Daoy (cell line): ENCODE results near the gene NELL1. TPM values are rescaled to one million over a fixed set of nuclear protein-coding genes. Genes with fewer than 3 reads are reported as not detected.
"Not testable (repeated sequence)": the region's sequence is repeated elsewhere in the genome, so short reads cannot be mapped to it uniquely, and the experiment has no call there.

Source experiments
- DNase-seq: peaks from one replicate; pipeline ENCODE4 v3.0.0-alpha.2; 2015; ENCODE audit warnings: low read depth
- total RNA-seq: library from RNA; depleted of rRNA; stranded (reverse); fragments of >200 nt; shearing (Covaris generic); gene quantifications from 2 replicates; pipeline ENCODE4 v1.2.3, GENCODE V29; 2014

The NELL1 gene
- total RNA-seq, 1 experiment from 2014 or later: not detected

- DNase-seq: no peak
Observed at GRCh38 chr11:20762980-20763379, 93.6 kb downstream of the NELL1 start.

- DNase-seq: no peak
Observed at GRCh38 chr11:20770414-20770946, 101.1 kb downstream of the NELL1 start.

GRCh38 chr11:20771026-20771425, 101.6 kb downstream of the NELL1 start:
- no peak for DNase-seq

- no peak for DNase-seq
Observed at GRCh38 chr11:20771681-20772080, 102.3 kb downstream of the NELL1 start.

GRCh38 chr11:20775331-20775730, 105.9 kb downstream of the NELL1 start:
- no peak for DNase-seq

- no peak for DNase-seq
Observed at GRCh38 chr11:20782775-20783174, 113.4 kb downstream of the NELL1 start.

GRCh38 chr11:20783220-20783619, 113.8 kb downstream of the NELL1 start:
- no peak for DNase-seq

GRCh38 chr11:20790622-20791021, 121.2 kb downstream of the NELL1 start:
- no peak for DNase-seq

GRCh38 chr11:20795005-20795404, 125.6 kb downstream of the NELL1 start:
- no peak for DNase-seq

- DNase-seq: no peak
Observed at GRCh38 chr11:20808328-20808727, 138.9 kb downstream of the NELL1 start.

GRCh38 chr11:20821046-20821445, 151.7 kb downstream of the NELL1 start:
- DNase-seq: no peak

- no peak for DNase-seq
Observed at GRCh38 chr11:20821470-20821869, 152.1 kb downstream of the NELL1 start.

GRCh38 chr11:20824773-20825172, 155.4 kb downstream of the NELL1 start:
- DNase-seq: no peak

- no peak for DNase-seq
Observed at GRCh38 chr11:20835561-20835960, 166.2 kb downstream of the NELL1 start.

- no peak for DNase-seq
Observed at GRCh38 chr11:20839231-20839630, 169.8 kb downstream of the NELL1 start.

- no peak for DNase-seq
Observed at GRCh38 chr11:20840341-20840740, 171.0 kb downstream of the NELL1 start.

- DNase-seq: no peak
Observed at GRCh38 chr11:20844216-20844615, 174.8 kb downstream of the NELL1 start.

GRCh38 chr11:20844630-20845029, 175.2 kb downstream of the NELL1 start:
- DNase-seq: no peak

- no peak for DNase-seq
Observed at GRCh38 chr11:20854215-20854955, 185.0 kb downstream of the NELL1 start.

- DNase-seq: no peak
Observed at GRCh38 chr11:20861322-20861721, 191.9 kb downstream of the NELL1 start.

GRCh38 chr11:20862263-20862662, 192.9 kb downstream of the NELL1 start:
- DNase-seq: not testable (repeated sequence)

GRCh38 chr11:20864628-20865027, 195.2 kb downstream of the NELL1 start:
- DNase-seq: no peak

GRCh38 chr11:20865161-20865560, 195.8 kb downstream of the NELL1 start:
- DNase-seq: no peak

GRCh38 chr11:20869123-20869522, 199.7 kb downstream of the NELL1 start:
- DNase-seq: no peak
